ENCODE measurements around the gene TRIP6. TPM values are rescaled to one million over a fixed set of nuclear protein-coding genes. Genes with fewer than 3 reads are reported as not detected.

The TRIP6 gene
- total and polyA plus RNA-seq, 2 of the 8 experiments (the other 6 are each of a cell fraction or from before 2014, with no cell fraction given): 88.4 to 103 TPM

- TF ChIP-seq KDM1A (IDR thresholded peaks at IDR 0.05; ENCODE audit: borderline replicate concordance, low read length) (no peak), POLR2AphosphoS5 (IDR thresholded peaks at IDR 0.05; ENCODE audit: low read depth, low read length) (no peak), RXRA (IDR thresholded peaks at IDR 0.05; ENCODE audit: insufficient read depth, low read depth, low read length) (0 out of 2 replicates have a peak, but pooled peaks have one; percentile 50), SIX5 (IDR thresholded peaks at IDR 0.05; ENCODE audit: low read depth, low read length) (no peak), TEAD4 (IDR thresholded peaks at IDR 0.05; ENCODE audit: low read depth, low read length) (no peak), JUND (IDR thresholded peaks at IDR 0.05; ENCODE audit: low read length) (peak; percentile 36; the same call in 1 of the 2 replicates), GABPA (IDR thresholded peaks at IDR 0.05; ENCODE audit: borderline replicate concordance, insufficient read depth, low read length) (peak; percentile 30; the same call in 1 of the 2 replicates), SP2 (IDR thresholded peaks at IDR 0.05; ENCODE audit: low read length) (no peak), CHD7 (IDR thresholded peaks at IDR 0.05; ENCODE audit: insufficient replicate concordance, low read length) (no peak), GTF2F1 (IDR thresholded peaks at IDR 0.05; ENCODE audit: borderline replicate concordance, low read depth, low read length) (no peak), POU5F1 (IDR thresholded peaks at IDR 0.05; ENCODE audit: low read depth, low read length) (no peak)
Observed at GRCh38 chr7:100852048-100852872, 14.9 kb upstream of the TRIP6 start, which contains the start of gene SLC12A9 (continued).
